H1 (cell line): ENCODE data around the gene HSD17B2. TPM values are rescaled to one million over a fixed set of nuclear protein-coding genes. Genes with fewer than 3 reads are reported as not detected.

Experiments
- CTCF ChIA-PET: fragments of 300-600 bp; sonication (Branson Sonifier 250); formaldehyde crosslinking; loops from one replicate; lab custom pipeline; 2021; ENCODE audit not compliant: partially characterized antibody; lab: Charles Lee
- POLR2A ChIA-PET: fragments of 300-600 bp; sonication (Branson Sonifier 250); formaldehyde crosslinking; loops from one replicate; lab custom pipeline; 2021; ENCODE audit warnings: inconsistent platforms; ENCODE audit not compliant: partially characterized antibody; lab: Charles Lee
- DNase-seq, 2 experiments: peaks; one replicate each; pipeline versions ENCODE4 v3.0.0 to v3.0.0-alpha.2; 2010 to 2022; ENCODE audit warnings: low spot score in 2 of 2, low read depth in 1 of 2, mixed read lengths in 1 of 2
- FAIRE-seq: peaks from 2 replicates; lab custom pipeline; 2011; peaks lifted over from hg19 to GRCh38; lab: Jason Lieb, UNC
- H2AFZ ChIP-seq: 2 replicates; pipeline ENCODE4 v1.8.1; 2012; ENCODE audit warnings: low read length, inconsistent platforms
- H2AK5ac ChIP-seq: 2 replicates; pipeline ENCODE4 v1.6.1; 2013; ENCODE audit warnings: low read depth, low read length
- H2BK120ac ChIP-seq: replicated peaks from 2 replicates; pipeline ENCODE3; 2013; ENCODE audit warnings: low read depth, low read length, inconsistent platforms
- H2BK12ac ChIP-seq: 2 replicates; pipeline ENCODE4 v1.6.1; 2013; ENCODE audit warnings: low read depth, low read length
- H2BK15ac ChIP-seq: 2 replicates; pipeline ENCODE4 v1.6.1; 2013; ENCODE audit warnings: low read length
- H2BK20ac ChIP-seq: 2 replicates; pipeline ENCODE4 v1.6.1; 2013; ENCODE audit warnings: low read length
- H2BK5ac ChIP-seq: 2 replicates; pipeline ENCODE4 v1.6.1; 2013; ENCODE audit warnings: low read depth, low read length
- H3K14ac ChIP-seq: 2 replicates; pipeline ENCODE4 v1.6.1; 2013; ENCODE audit warnings: inconsistent platforms; ENCODE audit not compliant: insufficient read length
- H3K18ac ChIP-seq: 2 replicates; pipeline ENCODE4 v1.6.1; 2013; ENCODE audit warnings: low read length; ENCODE audit errors: extremely low read depth
- H3K23ac ChIP-seq: 2 replicates; pipeline ENCODE4 v1.6.1; 2013; ENCODE audit warnings: inconsistent platforms; ENCODE audit not compliant: insufficient read length
- H3K23me2 ChIP-seq: 2 replicates; pipeline ENCODE4 v1.6.1; 2013; ENCODE audit warnings: low read depth, low read length
- H3K27ac ChIP-seq: 2 replicates; pipeline ENCODE4 v1.6.1; 2011; ENCODE audit warnings: low read depth, low read length, inconsistent platforms
- H3K27me3 ChIP-seq, 4 experiments: replicated peaks in 1 of 4; 1 replicate in 1 of 4; 2 replicates in 3 of 4; pipeline versions ENCODE4 v1.6.1 to v1.8.1; 2011 to 2013; ENCODE audit warnings: low read length in 3 of 4, mild to moderate bottlenecking in 3 of 4, inconsistent platforms in 2 of 4, mixed read lengths in 2 of 4, moderate library complexity in 1 of 4; ENCODE audit not compliant: control insufficient read depth in 3 of 4, insufficient read depth in 3 of 4; ENCODE audit errors: extremely low read depth in 1 of 4
- H3K36me3 ChIP-seq, 4 experiments: 2 replicates each; pipeline versions ENCODE4 v1.6.1 to v1.8.1; 2011 to 2013; ENCODE audit warnings: mild to moderate bottlenecking in 4 of 4, low read length in 3 of 4, moderate library complexity in 2 of 4, control low read depth in 1 of 4, inconsistent platforms in 1 of 4; ENCODE audit not compliant: insufficient read depth in 4 of 4, control insufficient read depth in 2 of 4
- H3K4ac ChIP-seq: replicated peaks from 2 replicates; pipeline ENCODE3; 2013; ENCODE audit warnings: low read length, low read depth, mixed read lengths, inconsistent platforms; ENCODE audit not compliant: insufficient read length
- H3K4me1 ChIP-seq, 4 experiments: replicated peaks in 1 of 4; 1 replicate in 1 of 4; 2 replicates in 3 of 4; pipeline versions ENCODE4 v1.6.1 to v1.8.1; 2011 to 2013; ENCODE audit warnings: low read length in 3 of 4, inconsistent platforms in 2 of 4, mixed read lengths in 1 of 4; ENCODE audit not compliant: insufficient read depth in 4 of 4, control insufficient read depth in 3 of 4
- H3K4me2 ChIP-seq, 2 experiments: 2 replicates each; pipeline versions ENCODE4 v1.6.1 to v1.8.1; 2011 to 2013; ENCODE audit warnings: low read depth in 2 of 2, low read length in 2 of 2, control low read depth in 1 of 2, inconsistent platforms in 1 of 2, mild to moderate bottlenecking in 1 of 2; ENCODE audit not compliant: insufficient read depth in 1 of 2
- H3K4me3 ChIP-seq, 4 experiments: fragments of 200-600, 300-600 bp in 1 of 4; sonication (generic), shearing (Covaris generic), sonication (Bioruptor Twin) in 1 of 4; 2 replicates each; pipeline versions ENCODE4 v1.5.1 to v1.8.1; 2011 to 2016; ENCODE audit warnings: low read length in 4 of 4, low read depth in 3 of 4, control low read depth in 2 of 4, inconsistent platforms in 2 of 4, mild to moderate bottlenecking in 2 of 4, mixed read lengths in 1 of 4, moderate library complexity in 1 of 4; ENCODE audit not compliant: insufficient read depth in 2 of 4; ENCODE audit errors: extremely low read depth in 1 of 4
- H3K56ac ChIP-seq: replicated peaks from 2 replicates; pipeline ENCODE3; 2013; ENCODE audit warnings: low read depth, mild to moderate bottlenecking, mixed read lengths, low read length, inconsistent platforms; ENCODE audit not compliant: insufficient read length
- H3K79me1 ChIP-seq: 2 replicates; pipeline ENCODE4 v1.6.1; 2013; ENCODE audit warnings: low read depth, low read length, control low read depth
- H3K79me2 ChIP-seq, 2 experiments: 2 replicates each; pipeline versions ENCODE4 v1.6.1 to v1.8.1; 2012 to 2013; ENCODE audit warnings: low read length in 2 of 2, mild to moderate bottlenecking in 2 of 2, inconsistent platforms in 1 of 2; ENCODE audit not compliant: insufficient read depth in 2 of 2, control insufficient read depth in 1 of 2
- H3K9ac ChIP-seq, 4 experiments: replicated peaks in 1 of 4; 1 replicate in 1 of 4; 2 replicates in 3 of 4; pipeline versions ENCODE4 v1.6.1 to v1.8.1; 2011 to 2013; ENCODE audit warnings: low read depth in 3 of 4, low read length in 3 of 4, control low read depth in 2 of 4, mild to moderate bottlenecking in 2 of 4, moderate library complexity in 2 of 4, inconsistent platforms in 1 of 4; ENCODE audit errors: extremely low read depth in 1 of 4
- H3K9me3 ChIP-seq, 2 experiments: 2 replicates each; pipeline versions ENCODE4 v1.6.1 to v1.8.1; 2012 to 2013; ENCODE audit warnings: mild to moderate bottlenecking in 2 of 2, moderate library complexity in 2 of 2, control low read depth in 1 of 2, inconsistent platforms in 1 of 2, low read depth in 1 of 2, low read length in 1 of 2, mixed read lengths in 1 of 2; ENCODE audit not compliant: insufficient read depth in 2 of 2
- H4K20me1 ChIP-seq, 2 experiments: replicated peaks in 1 of 2; 2 replicates each; pipeline versions ENCODE3 to v1.8.1; 2011 to 2013; ENCODE audit warnings: inconsistent platforms in 2 of 2, low read length in 2 of 2, mild to moderate bottlenecking in 1 of 2; ENCODE audit not compliant: insufficient read depth in 2 of 2, control insufficient read depth in 1 of 2
- H4K5ac ChIP-seq: 2 replicates; pipeline ENCODE4 v1.6.1; 2013; ENCODE audit warnings: low read length, low read depth, mixed read lengths, inconsistent platforms; ENCODE audit not compliant: insufficient read length
- H4K8ac ChIP-seq: 2 replicates; pipeline ENCODE4 v1.8.0; 2013; ENCODE audit warnings: mild to moderate bottlenecking, moderate library complexity, low read length, inconsistent platforms; ENCODE audit not compliant: insufficient read depth; ENCODE audit errors: extremely low read depth
- H4K91ac ChIP-seq: replicated peaks from 2 replicates; pipeline ENCODE3; 2013; ENCODE audit warnings: low read length, mixed read lengths, inconsistent platforms; ENCODE audit not compliant: insufficient read length
- CBX8 ChIP-seq: fragments of 300-800, 300-1000 bp; sonication (generic); IDR thresholded peaks from 2 replicates; pipeline ENCODE4 v1.7.1; 2016; ENCODE audit warnings: low read depth, low read length, borderline replicate concordance
- SP2 ChIP-seq: IDR thresholded peaks from 2 replicates; pipeline ENCODE4 v1.6.1; 2012; ENCODE audit warnings: mild to moderate bottlenecking, low read length, inconsistent platforms
- WGBS, 2 experiments: shearing (Covaris generic) in 1 of 2; methylation state at CpG; one replicate each; pipeline versions ENCODE4 v1.1.6 to v1.1.7; 2013 to 2015; ENCODE audit warnings: low lambda C conversion rate in 2 of 2, mixed read lengths in 2 of 2, inconsistent platforms in 1 of 2, low coverage in 1 of 2, missing lambda C conversion rate in 1 of 2; ENCODE audit not compliant: insufficient replicate concordance in 2 of 2, insufficient coverage in 1 of 2, insufficient read length in 1 of 2; ENCODE audit errors: extremely low coverage in 1 of 2, missing lambda C conversion rate in 1 of 2; 5-methylcytosine and 5-hydroxymethylcytosine counted together
- polyA plus RNA-seq, 7 experiments: library from polyadenylated mRNA; depleted of rRNA in 3 of 7; stranded (reverse) in 5 of 7; unstranded in 2 of 7; fragments of >200 nt in 5 of 7; fragments of 200-250 nt in 2 of 7; gene quantifications; 1 replicate in 5 of 7; 2 replicates in 1 of 7; 4 replicates in 1 of 7; pipeline versions ENCODE4 v1.2.1 to v1.2.3, GENCODE V29; 2011 to 2013; ENCODE audit warnings: missing spikeins in 2 of 7, mixed read lengths in 2 of 7
- total RNA-seq: library from RNA; stranded (reverse); fragmentation: NEBNext Ultra II Directional; extraction: Animal tissue kit (Norgen Biotek cat#: 25700); gene quantifications from 2 replicates; pipeline ENCODE4 v1.2.1, GENCODE V29; 2021

Gene HSD17B2
- total and polyA plus RNA-seq, 2 of the 8 experiments (the other 6 are each of a cell fraction or from before 2014, with no cell fraction given) = not detected

- H3K4me3 ChIP-seq = no peak overlapping the region
- no peak overlapping the region for H3K14ac ChIP-seq
- peaks cover 0 to 7% (median 2%) of the 10 kb centered on the region in 4 experiments; a peak in 3 of 7 replicates for H3K4me1 ChIP-seq
- H3K56ac ChIP-seq = no peak overlapping the region
- no peak overlapping the region for H2AFZ ChIP-seq
- no peak overlapping the region for H3K18ac ChIP-seq
- H3K79me1 ChIP-seq = no peaks in the 10 kb centered on the region
- no peak overlapping the region for H3K4ac ChIP-seq
- FAIRE-seq (no peak), DNase-seq (no peak)
- H3K27me3 ChIP-seq = no peaks in the 10 kb centered on the region
- no peak overlapping the region for H3K9ac ChIP-seq
- no peaks in the 10 kb centered on the region for H3K9me3 ChIP-seq
- H2BK12ac ChIP-seq = no peak overlapping the region
- 97% methylated on average over 3 of the region's 3 CpGs; no CpG with 5 or more reads in 1 of the 2 experiments for WGBS, 2 experiments
- H4K5ac ChIP-seq = no peak overlapping the region
- H2AK5ac ChIP-seq = no peak overlapping the region
- H3K23me2 ChIP-seq = no peaks in the 10 kb centered on the region
- CTCF ChIA-PET = interaction anchor here (0.9 to 1.6 kb wide), 2 partner anchors 9 to 263 kb away, joined by 3 read pairs; no protein-coding TSS in a partner anchor
- H3K36me3 ChIP-seq = peaks cover 0 to 8% (median 4%) of the 10 kb centered on the region in 4 experiments; a peak in 3 of 8 replicates
- H3K23ac ChIP-seq = no peak overlapping the region
- no peak overlapping the region for H2BK120ac ChIP-seq
- H4K20me1 ChIP-seq = no peaks in the 10 kb centered on the region
- H4K8ac ChIP-seq = no peak overlapping the region
- H3K79me2 ChIP-seq = no peaks in the 10 kb centered on the region
- H2BK5ac ChIP-seq = no peak overlapping the region
- POLR2A ChIA-PET = interaction anchor here (0.6 to 2.1 kb wide), 3 partner anchors 14 to 507 kb away, joined by 3 to 10 read pairs (median 4); no protein-coding TSS in a partner anchor
- H3K4me2 ChIP-seq = no peak overlapping the region; a peak in 1 of 4 replicates
- no peak overlapping the region for H3K27ac ChIP-seq
- H2BK15ac ChIP-seq = peak overlapping the region; percentile 49; the same call in 1 of the 2 replicates
- H4K91ac ChIP-seq = no peak overlapping the region
- no peak overlapping the region for H2BK20ac ChIP-seq
- TF ChIP-seq SP2 (no peak), CBX8 (no peak)
Measured at GRCh38 chr16:82137822-82138167, 102.7 kb downstream of the HSD17B2 start.
